ENCODE data around the gene FAM114A2. TPM values are rescaled to one million over a fixed set of nuclear protein-coding genes. Genes with fewer than 3 reads are reported as not detected.

FAM114A2 gene
- 16.5 and 22.3 TPM in 2 replicates for total RNA-seq (2014; rRNA removed; shearing (Covaris generic))
- total RNA-seq (2022), result 30.7 and 33.2 TPM in 2 replicates
- Bru-seq, nascent RNA, result percentile 70 among the genes with signal in this experiment
- BruChase-seq, experiment 1, labeled RNA remaining after a 6-hour chase, result percentile 58 among the genes with signal in this experiment
- BruChase-seq, experiment 2, labeled RNA remaining after a 2-hour chase, result percentile 59 among the genes with signal in this experiment
- long read RNA-seq, full-length matches to known transcripts, result 29 of 58 reads
- long read RNA-seq, partial matches to known transcripts, result 7 of 58 reads
- long read RNA-seq, other reads (novel, unspliced or antisense), result 22 of 58 reads

DNA sequence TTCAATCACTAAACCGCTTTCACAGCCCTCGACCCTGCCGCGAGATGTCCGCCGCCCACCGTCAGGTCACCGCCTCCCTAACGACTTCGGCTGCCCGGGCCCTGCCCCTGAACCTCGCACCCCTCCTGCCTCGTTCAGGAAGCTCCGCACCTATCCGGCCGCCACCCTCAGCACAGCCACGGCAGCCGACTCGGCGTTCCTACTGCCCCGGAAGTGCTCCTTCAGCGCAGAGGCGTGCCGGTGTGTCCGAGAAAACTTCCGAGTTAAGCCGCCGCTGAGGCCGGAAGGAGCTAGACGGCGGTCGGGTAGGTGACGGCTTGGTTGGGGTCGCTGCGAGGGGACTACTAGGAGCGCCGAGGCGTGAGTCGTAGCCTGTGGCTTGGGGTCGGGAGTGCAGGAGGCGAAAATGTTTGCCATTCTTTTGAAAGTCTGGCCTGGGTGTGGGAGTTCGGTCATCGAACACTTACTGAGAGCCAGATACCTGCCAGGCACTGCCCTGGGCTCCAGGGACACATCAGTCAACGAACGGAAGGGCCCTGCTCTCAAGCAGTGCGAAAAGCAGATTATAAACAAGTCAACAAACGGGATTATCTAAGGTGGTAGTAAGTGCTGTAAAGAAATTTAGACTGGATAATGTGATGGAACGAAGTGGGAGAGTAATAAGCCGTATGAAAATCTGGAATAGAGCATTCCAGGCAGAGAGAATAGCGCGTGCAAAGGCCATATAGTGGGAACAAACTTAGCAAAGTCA is at the start of gene FAM114A2, which contains the start of gene MFAP3:
Gene FAM114A2 (minus strand): TSS at position 204 of the 751 bp plus-strand sequence. CDS start 3,957 bp downstream, outside the sequence.
Gene MFAP3 (plus strand): TSS at position 261 of the 751 bp plus-strand sequence. CDS start 10,756 bp downstream, outside the sequence.
- H4K20me1 ChIP-seq (ENCODE audit: insufficient read depth, low read length), result no peaks in the 10 kb centered on the region
- H3K27ac ChIP-seq (ENCODE audit: low read depth, low read length, poor library complexity, severe bottlenecking), result peak within 1 kb of the TSS; percentile 83
- H2AFZ ChIP-seq (ENCODE audit: low read length), result peak within 1 kb of the TSS; percentile 87
- POLR2A ChIA-PET, result interaction anchor here (0.7 to 4.3 kb wide), 13 partner anchors 9 to 385 kb away, joined by 3 to 33 read pairs (median 4); partner anchors contain the start of gene GALNT10
- H3K79me2 ChIP-seq (ENCODE audit: insufficient read depth, low read depth, low read length), result peaks cover 36% of the 10 kb centered on the region
- 0 out of 2 replicates have a peak, but pooled peaks cover 11% of the 10 kb centered on the region for H3K36me3 ChIP-seq (ENCODE audit: insufficient read depth, low read length)
- peak; percentile 93 for DNase-seq (ENCODE audit: low spot score)
- CTCF ChIA-PET (ENCODE audit: unreplicated experiment), result no interaction called here
- BruUV-seq (replicated peaks), result no TSS peak
- H3K4me1 ChIP-seq (ENCODE audit: insufficient read depth, low read length, poor library complexity, severe bottlenecking), result peaks cover 32% of the 10 kb centered on the region
- no peaks in the 10 kb centered on the region for H3K9me3 ChIP-seq (ENCODE audit: low read length)
- intact Hi-C loops (cut with micrococcal nuclease; ENCODE audit: unreplicated experiment), result no loop called here
- TF ChIP-seq CTCF (conservative IDR thresholded peaks at IDR 0.05; ENCODE audit: low read length) (no peak), EZH2phosphoT487 (IDR thresholded peaks at IDR 0.05; ENCODE audit: borderline replicate concordance, low read depth, low read length) (no peak)
- peak within 1 kb of the TSS; percentile 93 for H3K4me2 ChIP-seq (ENCODE audit: low read length)
- peak within 1 kb of the TSS; percentile 91 for H3K4me3 ChIP-seq (ENCODE audit: low read depth, low read length, poor library complexity, severe bottlenecking)
- H3K9me2 ChIP-seq (ENCODE audit: insufficient read depth, low read length), result no peaks in the 10 kb centered on the region

GRCh38 chr5:154087260-154087659 is 48.5 kb upstream of the FAM114A2 start:
- intact Hi-C loops (cut with micrococcal nuclease; ENCODE audit: unreplicated experiment), result no loop called here
- BruUV-seq (replicated peaks), result no TSS peak
- no peaks in the 10 kb centered on the region for H3K9me3 ChIP-seq (ENCODE audit: low read length)
- TF ChIP-seq EZH2phosphoT487 (IDR thresholded peaks at IDR 0.05; ENCODE audit: borderline replicate concordance, low read depth, low read length), result no peak
- TF ChIP-seq CTCF (conservative IDR thresholded peaks at IDR 0.05; ENCODE audit: low read length), result no peak
- no peaks in the 10 kb centered on the region for H3K79me2 ChIP-seq (ENCODE audit: insufficient read depth, low read depth, low read length)
- no peaks in the 10 kb centered on the region for H4K20me1 ChIP-seq (ENCODE audit: insufficient read depth, low read length)
- no peak overlapping the region for H3K4me3 ChIP-seq (ENCODE audit: low read depth, low read length, poor library complexity, severe bottlenecking)
- ChIA-PET CTCF (ENCODE audit: unreplicated experiment) (no interaction called here), POLR2A (interaction anchor here (0.6 kb wide), 1 partner anchor 864 kb away, joined by 3 read pairs; no protein-coding TSS in a partner anchor)
- DNase-seq (ENCODE audit: low spot score), result no peak
- no peaks in the 10 kb centered on the region for H3K4me1 ChIP-seq (ENCODE audit: insufficient read depth, low read length, poor library complexity, severe bottlenecking)
- no peaks in the 10 kb centered on the region for H3K9me2 ChIP-seq (ENCODE audit: insufficient read depth, low read length)
- no peaks in the 10 kb centered on the region for H3K36me3 ChIP-seq (ENCODE audit: insufficient read depth, low read length)
- no peak overlapping the region for H2AFZ ChIP-seq (ENCODE audit: low read length)
- no peak overlapping the region for H3K27ac ChIP-seq (ENCODE audit: low read depth, low read length, poor library complexity, severe bottlenecking)
- H3K4me2 ChIP-seq (ENCODE audit: low read length), result no peak overlapping the region

Measured in OCI-LY7 (cell line).